Measurements from ENCODE around the gene TOPAZ1. TPM values are rescaled to one million over a fixed set of nuclear protein-coding genes. Genes with fewer than 3 reads are reported as not detected.

Gene TOPAZ1
- total RNA-seq, 2 donors from 2014 or later, result not detected

- ATAC-seq, result no peak
These were observed 51.3 kb downstream of the TOPAZ1 start for GRCh38 chr3:44292947-44293346.

GRCh38 chr3:44297255-44297654 is 55.6 kb downstream of the TOPAZ1 start:
- Mint-ChIP-seq H3K27ac (no peak overlapping the region), H3K36me3 (no peaks in the 10 kb centered on the region), H3K9me3 (no peaks in the 10 kb centered on the region)
- ATAC-seq (no peak), DNase-seq (ENCODE audit: low spot score in 2 of 2) (no peak)

More at GRCh38 chr3:44292947-44293346, 51.3 kb downstream of the TOPAZ1 start:
- Mint-ChIP-seq H3K9me3 (no peaks in the 10 kb centered on the region), H3K36me3 (no peaks in the 10 kb centered on the region), H3K27ac (no peak overlapping the region)
- no peak for DNase-seq (ENCODE audit: low spot score in 2 of 2)

GRCh38 chr3:44301746-44302145 is 60.1 kb downstream of the TOPAZ1 start:
- peak in 1 of 2 donors; percentile 66 for ATAC-seq

GRCh38 chr3:44309500-44309899 is 67.8 kb downstream of the TOPAZ1 start:
- Mint-ChIP-seq H3K27ac (no peak overlapping the region), H3K9me3 (no peaks in the 10 kb centered on the region), H3K36me3 (no peaks in the 10 kb centered on the region)
- no peak for ATAC-seq
- DNase-seq (ENCODE audit: low spot score in 2 of 2), result no peak

More at GRCh38 chr3:44301746-44302145, 60.1 kb downstream of the TOPAZ1 start:
- no peaks in the 10 kb centered on the region for H3K9me3 Mint-ChIP-seq
- H3K27ac Mint-ChIP-seq, result no peak overlapping the region
- no peak for DNase-seq (ENCODE audit: low spot score in 2 of 2)
- H3K36me3 Mint-ChIP-seq, result no peaks in the 10 kb centered on the region

GRCh38 chr3:44318891-44319311 is 77.2 kb downstream of the TOPAZ1 start:
- H3K27ac Mint-ChIP-seq, result no peak overlapping the region
- ATAC-seq, result no peak
- no peaks in the 10 kb centered on the region for H3K9me3 Mint-ChIP-seq
- no peak for DNase-seq (ENCODE audit: low spot score in 2 of 2)
- H3K36me3 Mint-ChIP-seq, result no peaks in the 10 kb centered on the region

GRCh38 chr3:44321335-44321734 is 79.6 kb downstream of the TOPAZ1 start:
- no peak for DNase-seq (ENCODE audit: low spot score in 2 of 2)
- H3K9me3 Mint-ChIP-seq, result no peaks in the 10 kb centered on the region
- ATAC-seq, result no peak

GRCh38 chr3:44323341-44323955 is 81.8 kb downstream of the TOPAZ1 start:
- Mint-ChIP-seq H3K27ac (no peak overlapping the region), H3K9me3 (no peaks in the 10 kb centered on the region), H3K36me3 (no peaks in the 10 kb centered on the region)
- DNase-seq (ENCODE audit: low spot score in 2 of 2) (peak in 1 of 2 donors; percentile 42), ATAC-seq (no peak)

More at GRCh38 chr3:44321335-44321734, 79.6 kb downstream of the TOPAZ1 start:
- no peaks in the 10 kb centered on the region for H3K36me3 Mint-ChIP-seq
- H3K27ac Mint-ChIP-seq, result no peak overlapping the region

GRCh38 chr3:44324584-44324983 is 82.9 kb downstream of the TOPAZ1 start:
- Mint-ChIP-seq H3K36me3 (no peaks in the 10 kb centered on the region), H3K9me3 (no peaks in the 10 kb centered on the region), H3K27ac (no peak overlapping the region)
- DNase-seq (ENCODE audit: low spot score in 2 of 2), result no peak
- no peak for ATAC-seq

- Mint-ChIP-seq H3K36me3 (no peaks in the 10 kb centered on the region), H3K27ac (no peak overlapping the region), H3K9me3 (no peaks in the 10 kb centered on the region)
- ATAC-seq (no peak), DNase-seq (ENCODE audit: low spot score in 2 of 2) (no peak)
These were observed 84.3 kb downstream of the TOPAZ1 start for GRCh38 chr3:44326019-44326418.

GRCh38 chr3:44326515-44326914 is 84.8 kb downstream of the TOPAZ1 start:
- no peaks in the 10 kb centered on the region for H3K9me3 Mint-ChIP-seq
- no peak for ATAC-seq
- no peaks in the 10 kb centered on the region for H3K36me3 Mint-ChIP-seq
- DNase-seq (ENCODE audit: low spot score in 2 of 2), result no peak
- H3K27ac Mint-ChIP-seq, result no peak overlapping the region

GRCh38 chr3:44329946-44330345 is 88.3 kb downstream of the TOPAZ1 start:
- ATAC-seq (no peak), DNase-seq (ENCODE audit: low spot score in 2 of 2) (no peak)
- no peaks in the 10 kb centered on the region for H3K36me3 Mint-ChIP-seq
- no peak overlapping the region for H3K27ac Mint-ChIP-seq
- no peaks in the 10 kb centered on the region for H3K9me3 Mint-ChIP-seq

GRCh38 chr3:44330444-44330843 is 88.8 kb downstream of the TOPAZ1 start:
- ATAC-seq (no peak), DNase-seq (ENCODE audit: low spot score in 2 of 2) (no peak)
- Mint-ChIP-seq H3K36me3 (no peaks in the 10 kb centered on the region), H3K9me3 (no peaks in the 10 kb centered on the region), H3K27ac (no peak overlapping the region)

GRCh38 chr3:44334326-44334725 is 92.6 kb downstream of the TOPAZ1 start:
- ATAC-seq, result no peak

GRCh38 chr3:44337248-44337785 is 95.6 kb downstream of the TOPAZ1 start:
- H3K36me3 Mint-ChIP-seq, result peaks cover 5 to 10% of the 10 kb centered on the region in 2 donors
- peak overlapping the region; percentile 95 to 98 for H3K27ac Mint-ChIP-seq
- ATAC-seq (no peak), DNase-seq (ENCODE audit: low spot score in 2 of 2) (no peak)
- no peaks in the 10 kb centered on the region for H3K9me3 Mint-ChIP-seq

More at GRCh38 chr3:44334326-44334725, 92.6 kb downstream of the TOPAZ1 start:
- peaks cover 0 to 4% of the 10 kb centered on the region in 2 donors for H3K36me3 Mint-ChIP-seq
- H3K27ac Mint-ChIP-seq, result no peak overlapping the region
- no peak for DNase-seq (ENCODE audit: low spot score in 2 of 2)
- no peaks in the 10 kb centered on the region for H3K9me3 Mint-ChIP-seq

GRCh38 chr3:44338010-44338827 is 96.5 kb downstream of the TOPAZ1 start, which contains the start of gene TCAIM:
TCAIM (plus strand) TSS chr3:44338766; CDS start chr3:44354783, 16,017 bp downstream.
- DNase-seq (ENCODE audit: low spot score in 2 of 2) (peak; percentile 97 to 100), ATAC-seq (peak; percentile 96)
- Mint-ChIP-seq H3K36me3 (peaks cover 5 to 10% of the 10 kb centered on the region in 2 donors), H3K9me3 (no peaks in the 10 kb centered on the region), H3K27ac (peak within 1 kb of the TSS; percentile 95 to 98)

- H3K36me3 Mint-ChIP-seq, result peaks cover 5 to 10% of the 10 kb centered on the region in 2 donors
- H3K27ac Mint-ChIP-seq, result peak overlapping the region; percentile 95 to 96
- ATAC-seq (no peak), DNase-seq (ENCODE audit: low spot score in 2 of 2) (no peak)
- no peaks in the 10 kb centered on the region for H3K9me3 Mint-ChIP-seq
These were observed 97.1 kb downstream of the TOPAZ1 start for GRCh38 chr3:44338828-44339127.

All from activated naive CD4-positive, alpha-beta T cell treated with anti-CD3 and anti-CD28 coated beads, Interleukin-2, amount 50 U/mL, for 72 hours (primary cell).